Gastrocnemius medialis (tissue), 4 donors: ENCODE measurements around the gene BRDT. TPM values are rescaled to one million over a fixed set of nuclear protein-coding genes. Genes with fewer than 3 reads are reported as not detected.

Source experiments
- ATAC-seq, 2 donors: fragments of 150-250 bp; one replicate each; pipeline ENCODE4 v1.9.1; 2016
- DNase-seq, 2 donors: peaks; one replicate each; pipeline ENCODE4 v3.0.0-alpha.2; 2019
- H3K27ac ChIP-seq, 4 donors: fragments of 200-600 bp; sonication (generic); 1 replicate in 1 of 4; 2 replicates in 3 of 4; pipeline ENCODE4 v1.5.1; 2016 to 2018; ENCODE audit warnings: mild to moderate bottlenecking in 2 of 4, moderate library complexity in 1 of 4
- H3K27me3 ChIP-seq, 3 donors: fragments of 200-600 bp; sonication (generic) in 2 of 3; 1 replicate in 1 of 3; 2 replicates in 2 of 3; pipeline versions ENCODE4 v1.5.1 to v1.6.0; 2016 to 2019; ENCODE audit warnings: mild to moderate bottlenecking in 1 of 3, moderate library complexity in 1 of 3
- H3K36me3 ChIP-seq, 2 donors: fragments of 200-600 bp; sonication (generic) in 1 of 2; one replicate each; pipeline ENCODE4 v1.5.1; 2017 to 2018
- H3K4me1 ChIP-seq, 2 donors: fragments of 200-600 bp; sonication (generic) in 1 of 2; one replicate each; pipeline ENCODE4 v1.5.1; 2016 to 2017; ENCODE audit warnings: mild to moderate bottlenecking in 2 of 2
- H3K4me3 ChIP-seq, 4 donors: fragments of 200-600 bp; sonication (generic) in 3 of 4; 1 replicate in 1 of 4; 2 replicates in 3 of 4; pipeline ENCODE4 v1.5.1; 2016 to 2019; ENCODE audit warnings: mild to moderate bottlenecking in 2 of 4
- H3K9me3 ChIP-seq, 3 donors: fragments of 200-600 bp; sonication (generic) in 2 of 3; 1 replicate in 1 of 3; 2 replicates in 2 of 3; pipeline ENCODE4 v1.5.1; 2016 to 2019
- POLR2A ChIP-seq, 2 donors: fragments of 450-650 bp; IDR thresholded peaks; one replicate each; pipeline ENCODE4 v1.6.1; 2017; ENCODE audit warnings: antibody characterized with exemption in 2 of 2, mild to moderate bottlenecking in 2 of 2, moderate library complexity in 2 of 2
- in situ Hi-C, 4 donors: fragments of 200-750 bp; cut with MboI; loops; one replicate each; pipeline versions ENCODE4 v1.15.0 to v1.8.0; 2017; ENCODE audit warnings: low sequenced_read_pairs in 4 of 4
- intact Hi-C: fragments of 100-400 bp; cut with DNase I; formaldehyde crosslinking; loops from one replicate; pipeline ENCODE4 v1.15.1; 2023; ENCODE audit warnings: low total_unique reads
- total RNA-seq, 4 donors: library from RNA; depleted of rRNA; stranded (reverse); fragments of >200 nt; gene quantifications; one replicate each; pipeline versions ENCODE4 v1.1.0 to v1.2.3, GENCODE V29; 2016
- TF ChIP-seq, protein P1 (sequence below), 5 experiments: fragments of 450-650 bp in 3 of 5; fragments of 200-600 bp in 2 of 5; sonication (generic) in 2 of 5; IDR thresholded peaks in 4 of 5; conservative IDR thresholded peaks in 1 of 5; 1 replicate in 4 of 5; 2 replicates in 1 of 5; pipeline ENCODE4 v1.5.1; 2016 to 2019; ENCODE audit warnings: antibody characterized with exemption in 5 of 5, mild to moderate bottlenecking in 3 of 5, moderate library complexity in 3 of 5

The BRDT gene
- total RNA-seq, 4 donors from 2014 or later, result not detected

- DNase-seq (no peak), ATAC-seq (no peak)
- H3K4me1 ChIP-seq, result no peaks in the 10 kb centered on the region
- no peaks in the 10 kb centered on the region for H3K36me3 ChIP-seq
- in situ Hi-C loops, result no loop called here
- H3K9me3 ChIP-seq, result no peaks in the 10 kb centered on the region
- H3K27me3 ChIP-seq, result no peaks in the 10 kb centered on the region
- H3K27ac ChIP-seq, result no peak overlapping the region
- intact Hi-C loops, result no loop called here
- TF ChIP-seq, protein P1, sequence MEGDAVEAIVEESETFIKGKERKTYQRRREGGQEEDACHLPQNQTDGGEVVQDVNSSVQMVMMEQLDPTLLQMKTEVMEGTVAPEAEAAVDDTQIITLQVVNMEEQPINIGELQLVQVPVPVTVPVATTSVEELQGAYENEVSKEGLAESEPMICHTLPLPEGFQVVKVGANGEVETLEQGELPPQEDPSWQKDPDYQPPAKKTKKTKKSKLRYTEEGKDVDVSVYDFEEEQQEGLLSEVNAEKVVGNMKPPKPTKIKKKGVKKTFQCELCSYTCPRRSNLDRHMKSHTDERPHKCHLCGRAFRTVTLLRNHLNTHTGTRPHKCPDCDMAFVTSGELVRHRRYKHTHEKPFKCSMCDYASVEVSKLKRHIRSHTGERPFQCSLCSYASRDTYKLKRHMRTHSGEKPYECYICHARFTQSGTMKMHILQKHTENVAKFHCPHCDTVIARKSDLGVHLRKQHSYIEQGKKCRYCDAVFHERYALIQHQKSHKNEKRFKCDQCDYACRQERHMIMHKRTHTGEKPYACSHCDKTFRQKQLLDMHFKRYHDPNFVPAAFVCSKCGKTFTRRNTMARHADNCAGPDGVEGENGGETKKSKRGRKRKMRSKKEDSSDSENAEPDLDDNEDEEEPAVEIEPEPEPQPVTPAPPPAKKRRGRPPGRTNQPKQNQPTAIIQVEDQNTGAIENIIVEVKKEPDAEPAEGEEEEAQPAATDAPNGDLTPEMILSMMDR (IDR thresholded peaks at IDR 0.05 in 4 of 5, conservative IDR thresholded peaks at IDR 0.05 in 1 of 5), result no peak
- no peak for TF ChIP-seq POLR2A (IDR thresholded peaks at IDR 0.05)
- H3K4me3 ChIP-seq, result no peak overlapping the region
These were observed 33.2 kb upstream of the BRDT start for GRCh38 chr1:91916046-91916445.

DNA sequence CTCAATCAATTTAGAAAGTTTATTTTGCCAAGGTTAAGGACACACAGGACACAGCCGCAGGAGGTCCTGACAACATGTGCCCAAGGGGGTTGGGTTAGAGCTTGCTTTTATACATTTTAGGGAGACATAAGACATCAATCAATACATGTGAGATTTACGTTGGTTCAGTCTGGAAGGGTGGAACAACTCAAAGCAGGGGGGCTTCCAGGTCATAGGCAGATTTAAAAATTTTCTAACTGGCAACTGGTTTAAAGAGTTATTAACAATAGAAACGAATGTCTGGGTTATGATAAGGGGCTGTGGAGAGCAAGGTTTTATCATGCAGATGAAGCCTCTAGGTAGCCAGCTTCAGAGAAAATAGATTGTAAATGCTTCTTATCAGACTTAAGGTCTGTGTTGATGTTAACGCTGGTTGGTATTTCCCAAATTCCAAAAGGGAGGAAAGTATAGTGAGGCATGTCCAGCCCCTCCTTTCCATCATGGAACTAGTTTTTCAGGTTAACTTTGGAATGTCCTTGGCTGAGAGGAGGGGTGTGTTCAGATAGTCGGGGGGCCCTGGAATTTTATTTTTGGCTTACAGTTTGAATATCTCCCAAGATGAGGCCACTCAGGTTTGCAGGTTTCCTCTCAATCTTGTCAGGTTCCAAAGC lies 32.3 kb upstream of the BRDT start:
- DNase-seq (no peak), ATAC-seq (no peak)
- Histone ChIP-seq H3K36me3 (no peaks in the 10 kb centered on the region), H3K4me3 (no peak overlapping the region), H3K9me3 (no peaks in the 10 kb centered on the region), H3K27me3 (no peaks in the 10 kb centered on the region), H3K4me1 (no peaks in the 10 kb centered on the region), H3K27ac (no peak overlapping the region)
- intact Hi-C loops, result no loop called here
- TF ChIP-seq POLR2A (IDR thresholded peaks at IDR 0.05), result no peak
- TF ChIP-seq, protein P1 (IDR thresholded peaks at IDR 0.05 in 4 of 5, conservative IDR thresholded peaks at IDR 0.05 in 1 of 5), result no peak
- in situ Hi-C loops, result no loop called here

DNA sequence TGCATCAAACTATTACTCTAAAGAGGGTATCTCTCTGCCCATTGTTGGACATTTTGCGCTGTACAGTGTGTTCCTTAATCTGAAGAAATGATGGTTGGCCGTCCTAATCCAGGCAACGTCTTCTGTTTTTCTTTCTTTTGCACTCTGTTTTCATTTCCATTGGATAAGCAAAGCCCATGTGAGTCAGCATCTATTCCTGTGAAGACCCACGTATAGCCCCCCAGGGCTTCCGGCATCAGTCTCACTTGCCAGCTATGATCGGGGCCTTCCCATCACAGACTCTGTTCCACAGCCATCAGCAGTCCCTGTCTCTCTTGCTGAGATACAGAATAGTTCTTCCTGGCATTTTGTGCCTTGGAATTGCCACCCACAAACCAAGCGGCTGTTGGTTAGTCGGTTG lies 29.2 kb upstream of the BRDT start:
- in situ Hi-C loops, result loop anchor here in 1 of 4 donors (10.0 kb wide), 1 partner anchor 405 kb away; no protein-coding TSS in a partner anchor
- TF ChIP-seq POLR2A (IDR thresholded peaks at IDR 0.05), result no peak
- TF ChIP-seq, protein P1 (IDR thresholded peaks at IDR 0.05 in 4 of 5, conservative IDR thresholded peaks at IDR 0.05 in 1 of 5), result no peak
- no peak for DNase-seq
- intact Hi-C loops, result no loop called here
- no peak for ATAC-seq
- Histone ChIP-seq H3K4me1 (no peaks in the 10 kb centered on the region), H3K27ac (no peak overlapping the region), H3K27me3 (no peaks in the 10 kb centered on the region), H3K4me3 (no peak overlapping the region), H3K36me3 (no peaks in the 10 kb centered on the region), H3K9me3 (no peaks in the 10 kb centered on the region)

GRCh38 chr1:91924146-91924545 lies 25.1 kb upstream of the BRDT start:
- Histone ChIP-seq H3K9me3 (no peaks in the 10 kb centered on the region), H3K27ac (no peak overlapping the region), H3K4me3 (no peak overlapping the region), H3K4me1 (no peaks in the 10 kb centered on the region), H3K36me3 (no peaks in the 10 kb centered on the region), H3K27me3 (no peaks in the 10 kb centered on the region)
- intact Hi-C loops, result no loop called here
- in situ Hi-C loops, result loop anchor here in 1 of 4 donors (10.0 kb wide), 1 partner anchor 409 kb away; no protein-coding TSS in a partner anchor
- ATAC-seq (no peak), DNase-seq (no peak)
- TF ChIP-seq POLR2A (IDR thresholded peaks at IDR 0.05), result no peak
- TF ChIP-seq, protein P1 (IDR thresholded peaks at IDR 0.05 in 4 of 5, conservative IDR thresholded peaks at IDR 0.05 in 1 of 5), result no peak
